NT2/D1 (cell line): Measurements from ENCODE around the gene QPRT.

Source experiments
- SUZ12 ChIP-seq: IDR thresholded peaks from 2 replicates; pipeline ENCODE4 v1.6.1; 2011; ENCODE audit not compliant: insufficient read length, insufficient read depth; ENCODE audit errors: extremely low read depth
- YY1 ChIP-seq: IDR thresholded peaks from 2 replicates; pipeline ENCODE4 v1.6.1; 2011; ENCODE audit not compliant: insufficient read length, insufficient read depth
- ZNF274 ChIP-seq: IDR thresholded peaks from 2 replicates; pipeline ENCODE4 v1.6.1; 2011; ENCODE audit warnings: mild to moderate bottlenecking, low read depth, low read length

- TF ChIP-seq SUZ12 (no peak), YY1 (no peak), ZNF274 (no peak)
These were observed 3.0 kb upstream of the QPRT start for GRCh38 chr16:29675811-29676643.
